HepG2 (cell line): ENCODE data around the gene CAPN10. TPM values are rescaled to one million over a fixed set of nuclear protein-coding genes. Genes with fewer than 3 reads are reported as not detected.
A peak's percentile ranks its signal among the peaks of the same experiment; 100 is the strongest.

ENCODE experiments used
- EP300 ChIP-seq, 3 experiments: sonication (generic) in 1 of 3; formaldehyde crosslinking in 1 of 3; IDR thresholded peaks; 2 replicates each; pipeline versions ENCODE4 v1.5.1 to v1.6.1; 2011 to 2020; ENCODE audit warnings: low read depth in 2 of 3, low read length in 2 of 3, borderline replicate concordance in 1 of 3, improper control_type of control experiment in 1 of 3, mild to moderate bottlenecking in 1 of 3, missing genetic modification reagents in 1 of 3, moderate library complexity in 1 of 3
- GABPA ChIP-seq, 2 experiments: IDR thresholded peaks; 2 replicates each; pipeline ENCODE4 v1.6.1; 2011 to 2016; ENCODE audit warnings: low read depth in 2 of 2, low read length in 1 of 2, missing biosample characterization in 1 of 2, missing genetic modification characterization in 1 of 2
- HBP1 ChIP-seq: IDR thresholded peaks from 2 replicates; pipeline ENCODE4 v1.6.1; 2016; ENCODE audit warnings: low read depth, control low read depth
- HDAC1 ChIP-seq: sonication (generic); formaldehyde crosslinking; IDR thresholded peaks from 2 replicates; pipeline ENCODE4 v1.5.1; 2020; ENCODE audit warnings: mild to moderate bottlenecking, missing genetic modification reagents
- HOXD1 ChIP-seq: sonication (generic); formaldehyde crosslinking; IDR thresholded peaks from 2 replicates; pipeline ENCODE4 v1.5.0; 2020; ENCODE audit warnings: missing genetic modification reagents
- KDM3A ChIP-seq: IDR thresholded peaks from 2 replicates; pipeline ENCODE4 v1.6.1; 2018; ENCODE audit warnings: low read depth, missing compliant biosample characterization
- NR2F2 ChIP-seq: IDR thresholded peaks from 2 replicates; pipeline ENCODE4 v1.6.1; 2012; ENCODE audit warnings: low read depth, inconsistent platforms, borderline replicate concordance
- PBX3 ChIP-seq: sonication (generic); formaldehyde crosslinking; IDR thresholded peaks from 2 replicates; pipeline ENCODE4 v1.8.1; 2023; ENCODE audit warnings: missing genetic modification reagents, inconsistent platforms, borderline replicate concordance
- PREB ChIP-seq: sonication (generic); formaldehyde crosslinking; IDR thresholded peaks from 2 replicates; pipeline ENCODE4 v1.4.0; 2020; ENCODE audit warnings: missing genetic modification reagents
- RBAK ChIP-seq: sonication (generic); formaldehyde crosslinking; IDR thresholded peaks from 2 replicates; pipeline ENCODE4 v1.5.1; 2020; ENCODE audit warnings: mild to moderate bottlenecking, missing genetic modification reagents
- RNF2 ChIP-seq: fragments of 450-650 bp; conservative IDR thresholded peaks from 2 replicates; pipeline ENCODE4 v1.6.1; 2016; ENCODE audit warnings: low read depth
- SMYD3 ChIP-seq: sonication (generic); formaldehyde crosslinking; IDR thresholded peaks from 2 replicates; pipeline ENCODE4 v1.8.1; 2023; ENCODE audit warnings: mild to moderate bottlenecking, missing genetic modification reagents
- SOX13 ChIP-seq, 3 experiments: fragments of 450-650 bp in 1 of 3; sonication (generic) in 1 of 3; formaldehyde crosslinking in 1 of 3; IDR thresholded peaks in 2 of 3; conservative IDR thresholded peaks in 1 of 3; 2 replicates each; pipeline versions ENCODE4 v1.5.0 to v1.6.1; 2016 to 2020; ENCODE audit warnings: antibody characterized with exemption in 1 of 3, mild to moderate bottlenecking in 1 of 3, missing compliant biosample characterization in 1 of 3, missing genetic modification reagents in 1 of 3, moderate library complexity in 1 of 3
- TEF ChIP-seq: sonication (generic); formaldehyde crosslinking; IDR thresholded peaks from 2 replicates; pipeline ENCODE4 v1.5.0; 2020; ENCODE audit warnings: missing genetic modification reagents
- ZNF251 ChIP-seq: sonication (generic); formaldehyde crosslinking; IDR thresholded peaks from 2 replicates; pipeline ENCODE4 v1.9.0; 2021; ENCODE audit warnings: mild to moderate bottlenecking, missing genetic modification reagents
- ZNF282 ChIP-seq: fragments of 450-650 bp; IDR thresholded peaks from 2 replicates; pipeline ENCODE4 v1.6.1; 2018; ENCODE audit not compliant: partially characterized antibody
- ZNF329 ChIP-seq: sonication (generic); formaldehyde crosslinking; IDR thresholded peaks from 2 replicates; pipeline ENCODE4 v1.9.0; 2021; ENCODE audit warnings: low read depth, mild to moderate bottlenecking, missing genetic modification reagents
- ZNF460 ChIP-seq: sonication (generic); formaldehyde crosslinking; IDR thresholded peaks from 2 replicates; pipeline ENCODE4 v1.5.1; 2020; ENCODE audit warnings: missing genetic modification reagents, mild to moderate bottlenecking, borderline replicate concordance
- ZNF510 ChIP-seq: sonication (generic); formaldehyde crosslinking; IDR thresholded peaks from 2 replicates; pipeline ENCODE4 v1.4.0; 2020; ENCODE audit warnings: low read depth, mild to moderate bottlenecking, missing genetic modification reagents
- ZNF614 ChIP-seq: IDR thresholded peaks from 2 replicates; pipeline ENCODE4 v1.6.1; 2018; ENCODE audit warnings: missing biosample characterization, missing genetic modification reagents, inconsistent platforms, borderline replicate concordance
- ZNF619 ChIP-seq: sonication (generic); formaldehyde crosslinking; IDR thresholded peaks from 2 replicates; pipeline ENCODE4 v1.4.0; 2020; ENCODE audit warnings: mild to moderate bottlenecking, missing genetic modification reagents
- polyA plus RNA-seq, 8 experiments: library from polyadenylated mRNA; depleted of rRNA in 3 of 8; stranded (reverse) in 7 of 8; unstranded in 1 of 8; fragments of >200 nt; fragmentation: Illumina TruSeq in 4 of 8; extraction: Trizol in 4 of 8; gene quantifications; 2 replicates each; pipeline versions ENCODE4 v1.2.1 to v1.2.3, GENCODE V29; 2011 to 2016; ENCODE audit warnings: low read depth in 4 of 8, missing spikeins in 1 of 8, mixed read lengths in 1 of 8; ENCODE audit not compliant: insufficient read depth in 1 of 8
- total RNA-seq, 5 experiments: library from RNA; depleted of rRNA; stranded (reverse); fragments of >200 nt; fragmentation: Illumina TruSeq; extraction: Trizol; gene quantifications; 2 replicates each; pipeline ENCODE4 v1.2.3, GENCODE V29; 2016; ENCODE audit warnings: low read depth in 1 of 5
- TF ChIP-seq, protein P1 (sequence below): IDR thresholded peaks from 2 replicates; pipeline ENCODE4 v1.6.1; 2016; ENCODE audit warnings: mild to moderate bottlenecking, missing biosample characterization, missing genetic modification reagents

CAPN10 gene
- total and polyA plus RNA-seq, 2 of the 13 experiments (the other 11 are each of a cell fraction or from before 2014, with no cell fraction given) = 27.6 to 32.4 TPM

GRCh38 chr2:240626531-240627300, 40.2 kb downstream of the CAPN10 start (continued):
- TF ChIP-seq ZNF282 = no peak
- TF ChIP-seq ZNF614 (CRISPR knock-in tag) = no peak
- TF ChIP-seq, protein P1, sequence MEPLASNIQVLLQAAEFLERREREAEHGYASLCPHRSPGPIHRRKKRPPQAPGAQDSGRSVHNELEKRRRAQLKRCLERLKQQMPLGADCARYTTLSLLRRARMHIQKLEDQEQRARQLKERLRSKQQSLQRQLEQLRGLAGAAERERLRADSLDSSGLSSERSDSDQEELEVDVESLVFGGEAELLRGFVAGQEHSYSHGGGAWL (CRISPR knock-in tag) = peak; percentile 83
- TF ChIP-seq ZNF510 (CRISPR knock-in tag) = no peak
- peak; percentile 61; the same call in 1 of the 2 replicates for TF ChIP-seq RBAK
- TF ChIP-seq SMYD3 (CRISPR knock-in tag) = no peak
- TF ChIP-seq HBP1 (CRISPR knock-in tag) = 0 out of 2 replicates have a peak, but pooled peaks have one; percentile 65
- peak; percentile 66 for TF ChIP-seq GABPA (IDR thresholded peaks at IDR 0.05; ENCODE audit: low read depth, low read length)
- peak; percentile 90 for TF ChIP-seq GABPA (CRISPR knock-in tag; IDR thresholded peaks at IDR 0.05; ENCODE audit: low read depth)
- TF ChIP-seq ZNF251 (CRISPR knock-in tag) = no peak; the same call in 1 of the 2 replicates
- TF ChIP-seq ZNF619 (CRISPR knock-in tag) = no peak
- no peak for TF ChIP-seq PREB (CRISPR knock-in tag)
- TF ChIP-seq PBX3 (CRISPR knock-in tag) = no peak
- 0 out of 2 replicates have a peak, but pooled peaks have one; percentile 54 for TF ChIP-seq KDM3A (CRISPR knock-in tag)
- no peak; the same call in 1 of the 2 replicates for TF ChIP-seq ZNF460
- TF ChIP-seq HDAC1 (CRISPR knock-in tag) = peak; percentile 94
- TF ChIP-seq HOXD1 (CRISPR knock-in tag) = no peak
- TF ChIP-seq NR2F2 = no peak; the same call in 1 of the 2 replicates
- TF ChIP-seq ZNF329 (CRISPR knock-in tag) = 0 out of 2 replicates have a peak, but pooled peaks have one; percentile 65
- no peak for TF ChIP-seq TEF
- TF ChIP-seq SOX13 (IDR thresholded peaks at IDR 0.05) = peak; percentile 70; the same call in 1 of the 2 replicates
- TF ChIP-seq SOX13 (CRISPR knock-in tag; conservative IDR thresholded peaks at IDR 0.05 in 1 of 2, IDR thresholded peaks at IDR 0.05 in 1 of 2) = peak in 1 of 2 experiments; percentile 76; a peak in 2 of 4 replicates
- TF ChIP-seq EP300 (IDR thresholded peaks at IDR 0.05; ENCODE audit: low read depth in 2 of 2, low read length in 2 of 2) = peak in 1 of 2 experiments; percentile 68; a peak in 2 of 4 replicates
- TF ChIP-seq EP300 (CRISPR knock-in tag; IDR thresholded peaks at IDR 0.05; ENCODE audit: borderline replicate concordance) = peak; percentile 65; the same call in 1 of the 2 replicates
- TF ChIP-seq RNF2 = peak; percentile 73; the same call in 1 of the 2 replicates
